Measurements from ENCODE around the gene C8A.

Gene C8A

DNA sequence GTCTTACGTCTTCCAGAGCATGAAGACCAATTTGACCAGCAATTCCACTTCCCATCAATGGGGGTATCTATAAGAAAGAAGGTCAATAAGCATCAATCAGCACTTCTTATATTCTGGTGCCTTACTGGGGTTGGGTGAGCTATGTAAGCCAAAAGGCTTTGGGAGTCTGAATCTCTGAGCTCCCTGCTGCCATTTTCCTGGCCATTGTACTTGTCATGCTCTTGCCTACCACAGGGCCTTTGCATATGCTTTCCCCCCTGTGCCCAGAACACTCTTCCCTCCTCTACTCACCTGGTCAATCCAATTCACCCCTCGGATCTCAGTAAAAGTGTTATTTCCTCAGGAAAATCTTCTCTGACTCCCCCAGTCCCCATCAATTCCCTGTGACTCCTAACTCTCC, 74.9 kb downstream of the C8A start:
- no peak for DNase-seq

DNA sequence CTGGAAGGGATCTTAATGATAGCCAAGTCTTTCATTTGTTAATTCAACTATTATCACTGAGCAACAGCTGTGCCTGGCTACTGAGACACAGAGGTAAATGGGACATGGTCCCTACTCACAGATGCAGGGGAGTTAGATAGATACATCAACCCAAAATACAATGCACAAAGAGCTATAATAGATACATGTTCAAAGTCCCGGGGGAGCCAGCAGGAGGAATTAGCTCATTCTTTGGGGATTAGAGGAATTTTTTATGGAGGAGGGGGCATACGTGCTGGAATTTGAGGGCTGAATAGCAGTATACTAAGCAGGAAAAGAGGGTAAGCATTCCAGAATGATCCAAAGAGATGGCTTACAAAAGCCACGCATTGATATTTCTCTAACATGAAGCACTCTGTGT, 76.6 kb downstream of the C8A start:
- no peak for DNase-seq

DNA sequence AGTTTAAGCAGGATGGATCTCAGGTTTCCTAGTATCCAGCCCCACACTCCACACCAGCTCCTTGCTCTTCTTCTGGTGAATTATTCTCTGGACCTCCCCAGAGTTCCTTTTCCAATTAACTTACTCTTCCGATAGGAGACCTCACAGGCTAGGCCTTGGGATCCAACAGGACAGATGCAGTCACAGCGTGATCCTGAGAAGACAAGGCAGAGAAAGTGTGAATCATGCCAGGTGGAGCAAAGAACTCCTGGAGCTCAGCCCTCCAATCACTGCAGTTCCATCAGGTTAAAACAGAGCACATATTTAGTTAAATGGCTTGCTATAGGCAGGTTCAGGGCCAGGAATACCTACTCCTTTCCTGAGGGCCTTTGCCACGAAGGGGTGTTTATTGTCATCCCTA, 77.1 kb downstream of the C8A start:
- DNase-seq = no peak

DNA sequence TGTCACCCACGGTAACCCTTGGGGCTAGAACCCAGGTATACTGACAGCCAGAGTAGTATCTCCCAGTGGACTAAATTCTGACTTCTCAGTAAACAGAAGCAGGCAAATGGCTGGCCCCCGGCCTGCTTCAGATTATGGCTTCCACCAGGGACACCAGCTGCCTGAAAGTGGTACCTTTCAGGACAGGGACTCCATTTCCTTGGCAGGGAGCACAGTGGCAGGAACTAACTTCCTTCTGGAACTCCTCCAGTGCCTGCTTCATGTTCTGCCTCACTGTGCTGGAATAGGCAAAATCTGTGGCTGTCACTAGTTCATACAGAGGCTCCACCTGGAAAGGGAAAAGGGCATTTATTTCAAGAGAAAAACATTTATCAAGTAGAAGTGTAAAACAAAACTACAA, 78.6 kb downstream of the C8A start:
- no peak for DNase-seq

DNA sequence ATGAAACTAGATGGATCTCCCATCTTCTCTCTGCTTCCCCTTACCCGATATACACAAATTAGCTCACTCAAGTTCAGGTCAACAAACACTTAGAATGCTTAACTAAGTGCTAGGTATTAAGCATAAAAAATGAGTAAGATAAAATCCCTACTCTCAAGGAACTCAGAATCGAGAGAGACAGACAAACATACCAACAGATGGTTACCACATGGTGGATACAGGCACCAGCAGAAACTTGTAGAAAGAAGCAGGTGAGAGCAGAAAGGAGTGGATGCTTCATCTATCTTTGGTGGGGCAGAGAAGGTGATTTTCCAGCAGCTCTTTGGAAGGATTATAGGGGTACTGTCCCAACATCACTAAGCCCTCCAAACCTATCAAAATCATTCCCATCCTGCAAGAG, 79.0 kb downstream of the C8A start:
- DNase-seq = no peak

DNA sequence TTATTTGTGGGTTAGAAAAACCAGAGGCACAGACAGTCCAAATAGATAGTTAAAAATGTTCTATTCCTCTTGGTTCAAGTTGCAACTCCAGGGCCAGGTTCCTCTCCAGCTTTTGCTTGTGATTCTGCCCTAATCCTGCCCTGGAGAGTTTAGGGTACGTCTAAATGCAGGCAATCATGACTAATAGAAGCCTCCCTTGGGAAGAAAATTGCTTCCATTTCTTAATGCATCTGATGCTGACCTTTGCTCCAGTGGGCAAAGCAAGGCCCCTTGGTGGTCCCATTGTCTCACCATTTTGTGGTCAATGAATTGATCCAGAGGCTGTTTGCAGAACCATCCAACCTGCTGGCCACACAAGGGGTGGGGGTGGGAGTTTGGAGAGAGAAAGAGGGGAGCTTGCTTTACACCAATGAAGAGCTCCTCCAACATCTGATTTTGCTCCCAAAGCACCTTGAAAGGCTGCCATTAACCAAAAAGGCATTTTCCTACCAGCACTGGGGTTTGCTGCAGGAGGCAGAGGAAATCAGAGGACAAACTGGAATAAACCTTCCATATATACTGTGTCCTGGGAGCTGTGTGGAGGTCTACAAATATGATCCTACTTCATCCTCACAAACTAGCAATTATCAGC, 79.9 kb downstream of the C8A start:
- no peak for DNase-seq

DNA sequence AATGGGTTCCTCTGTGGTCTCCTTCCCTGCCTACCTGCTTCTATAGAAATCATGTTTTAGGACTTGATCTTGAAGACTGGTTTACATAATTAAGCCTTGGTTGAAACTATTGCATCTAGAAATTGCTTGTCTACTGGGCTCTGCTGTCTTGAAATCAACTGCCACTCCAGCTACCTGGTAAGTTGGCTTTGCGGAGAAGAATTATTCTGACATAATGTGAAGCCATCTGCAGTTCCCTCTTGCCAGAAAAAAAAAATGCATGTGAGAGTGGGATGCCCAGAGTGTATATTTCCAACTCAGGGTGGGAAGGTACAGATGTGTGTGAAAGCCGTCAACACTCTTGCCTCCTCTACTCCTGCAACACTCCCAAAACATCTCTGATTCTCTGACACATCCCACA, 84.0 kb downstream of the C8A start:
- no peak for DNase-seq

DNA sequence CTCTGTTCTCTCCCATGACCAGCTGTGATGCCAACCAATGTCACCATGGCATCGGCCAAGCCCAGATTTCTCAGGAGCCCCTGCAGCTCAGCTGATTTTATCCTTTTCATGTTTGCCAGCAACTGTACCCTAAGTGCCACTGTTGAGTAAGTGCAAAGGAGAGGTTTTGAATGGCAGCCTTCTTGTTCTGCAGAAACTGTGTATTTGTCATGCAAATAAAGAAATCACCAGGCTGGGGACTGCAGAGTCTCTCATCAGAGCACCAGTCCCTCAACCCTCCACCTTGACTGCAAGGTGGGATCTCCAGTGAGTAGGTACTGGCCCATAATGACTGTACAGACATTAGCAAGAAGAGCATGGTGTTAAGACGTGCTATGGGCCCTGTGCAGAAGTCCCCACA, 84.6 kb downstream of the C8A start:
- no peak for DNase-seq

DNA sequence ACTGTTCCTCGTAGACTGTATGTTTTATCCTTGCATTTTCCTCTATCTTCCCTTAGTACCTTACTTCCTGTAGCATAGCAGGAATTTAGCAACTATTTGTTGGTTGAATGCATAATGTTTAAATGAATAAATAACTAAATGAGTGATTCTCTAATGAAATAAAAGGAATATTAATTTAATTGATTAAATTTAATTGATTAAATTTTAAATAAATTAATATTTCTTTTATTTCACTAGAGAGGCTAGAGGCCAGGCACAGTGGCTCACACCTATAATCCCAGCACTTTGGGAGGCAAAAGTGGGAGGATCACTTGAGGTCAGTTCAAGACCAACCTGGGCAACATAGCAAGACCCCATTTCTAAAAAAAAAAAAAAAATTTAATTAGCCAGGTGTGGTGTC, 85.4 kb downstream of the C8A start:
- no peak for DNase-seq

DNA sequence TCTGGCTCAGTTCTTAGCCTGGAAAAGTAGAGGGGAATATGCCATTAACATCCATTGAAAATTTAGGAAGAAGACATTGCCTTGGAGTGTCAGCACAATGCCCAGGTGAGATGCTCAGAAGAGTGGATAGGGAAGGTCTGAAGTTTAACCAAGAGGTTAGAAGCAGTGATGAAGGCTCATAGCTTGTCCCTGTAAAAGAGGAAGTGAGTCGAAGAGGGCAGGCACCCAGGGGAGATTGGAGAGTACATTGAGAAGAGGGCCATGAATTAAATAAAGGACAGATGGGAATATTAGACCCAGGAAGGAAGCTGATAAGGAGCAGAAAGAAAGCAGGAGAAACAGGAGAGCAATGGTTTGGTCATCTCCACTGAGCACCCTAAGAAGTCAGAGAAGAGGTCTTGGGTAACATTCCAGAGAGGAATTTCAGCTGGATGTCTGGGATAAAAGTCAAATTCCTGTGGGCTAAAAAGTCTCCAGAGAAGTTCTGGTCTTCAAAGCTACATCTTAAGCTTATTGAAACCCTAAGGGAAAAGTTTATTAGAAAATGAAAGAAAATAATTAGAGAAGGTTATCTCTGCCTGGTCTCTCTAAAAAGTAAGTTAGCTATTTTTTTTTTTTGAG, 93.9 kb downstream of the C8A start:
- DNase-seq = no peak

DNA sequence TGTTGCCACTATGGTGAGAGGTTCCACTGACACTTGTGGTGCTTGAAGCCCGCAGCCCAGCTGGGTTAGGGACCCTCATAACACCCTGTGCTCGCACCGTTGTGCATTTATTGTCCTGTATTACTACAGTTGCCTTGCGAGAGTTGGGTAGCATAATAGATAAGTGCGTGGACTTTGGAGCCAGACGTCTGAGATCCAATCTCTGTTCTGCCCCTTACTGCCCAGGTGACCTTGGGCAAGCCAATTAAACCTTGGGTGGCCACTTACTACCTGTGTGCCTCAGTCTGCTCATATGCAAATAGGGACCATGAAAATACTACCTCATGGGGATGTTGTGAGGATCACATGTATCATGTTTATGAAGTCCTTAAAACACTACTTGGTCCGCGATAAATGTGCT, 97.9 kb downstream of the C8A start:
- no peak for DNase-seq

DNA sequence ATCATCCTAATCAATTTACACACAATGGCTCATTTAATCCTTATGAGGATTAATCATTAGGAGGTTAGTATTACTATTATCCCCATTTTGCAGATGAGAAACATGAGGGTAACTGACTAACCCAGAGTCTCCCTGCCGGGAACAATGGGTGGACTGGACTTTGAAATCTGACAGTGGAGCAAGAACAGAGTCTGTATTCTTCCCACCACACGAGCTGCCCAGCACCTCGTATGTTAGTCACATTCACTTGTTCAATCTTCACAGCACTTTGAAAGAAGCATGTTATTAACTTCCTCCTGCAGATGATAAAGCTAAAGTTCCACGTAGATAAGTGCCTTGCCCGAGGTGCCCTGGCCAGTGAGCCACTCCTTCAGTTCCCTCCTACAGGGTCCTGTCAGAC, 98.8 kb downstream of the C8A start:
- DNase-seq = no peak

DNA sequence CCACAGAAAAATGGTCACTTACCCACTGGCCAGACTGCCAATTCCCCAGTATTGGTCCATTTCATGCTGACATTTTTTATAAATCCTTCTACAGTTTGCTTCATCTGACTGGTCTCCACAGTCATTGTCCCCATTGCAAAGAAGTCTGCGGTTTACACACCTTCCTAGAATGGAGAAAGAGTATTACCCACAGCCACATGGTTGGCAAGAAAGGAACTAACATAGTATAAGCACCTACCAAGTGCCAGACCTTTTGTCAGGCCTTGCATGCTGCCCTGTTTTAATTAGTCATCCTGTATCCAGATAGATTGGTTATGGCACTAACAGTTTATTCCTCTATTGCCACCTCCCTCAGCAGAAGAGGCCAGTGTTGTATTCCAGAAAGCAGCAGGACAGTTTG, 100.1 kb downstream of the C8A start:
- DNase-seq = no peak

DNA sequence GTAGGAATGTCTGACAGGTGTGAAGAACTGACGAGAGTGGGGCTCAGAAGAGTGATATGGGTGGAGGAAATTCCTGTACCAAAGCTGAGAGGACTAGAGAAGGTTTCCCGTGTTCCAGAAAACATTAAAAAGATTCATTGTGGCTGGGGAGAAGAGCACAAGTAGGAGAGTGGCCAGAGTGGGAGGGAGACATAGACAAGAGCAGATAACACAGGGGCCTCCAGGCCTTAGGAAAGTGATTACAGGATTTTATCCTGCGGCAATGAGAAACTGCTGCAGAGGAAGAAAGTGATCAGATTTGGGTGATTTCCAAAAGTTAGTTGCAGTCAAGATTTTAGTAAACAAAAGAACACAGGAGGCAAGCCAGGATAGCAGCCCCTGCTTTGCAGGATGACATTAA, 103.3 kb downstream of the C8A start:
- DNase-seq = no peak

DNA sequence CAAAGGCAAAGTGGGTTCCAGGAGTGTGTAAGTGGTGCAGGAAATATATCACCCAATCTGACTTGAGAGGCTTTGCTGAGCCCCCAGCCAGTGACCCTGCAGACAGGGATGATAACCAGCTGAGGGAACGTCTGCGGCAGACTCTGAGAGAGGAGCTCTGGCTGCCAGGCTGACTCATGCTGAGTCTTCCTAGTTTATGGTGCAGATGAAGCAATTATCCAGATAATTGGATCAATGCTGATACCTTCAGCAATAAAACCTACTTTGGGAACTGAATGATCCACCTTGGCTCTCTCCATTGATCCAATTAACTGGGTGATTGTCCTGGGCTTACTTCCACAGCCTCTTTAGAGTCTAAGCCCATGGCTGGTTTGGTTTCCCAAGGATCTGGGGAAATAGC, 103.9 kb downstream of the C8A start:
- no peak for DNase-seq

DNA sequence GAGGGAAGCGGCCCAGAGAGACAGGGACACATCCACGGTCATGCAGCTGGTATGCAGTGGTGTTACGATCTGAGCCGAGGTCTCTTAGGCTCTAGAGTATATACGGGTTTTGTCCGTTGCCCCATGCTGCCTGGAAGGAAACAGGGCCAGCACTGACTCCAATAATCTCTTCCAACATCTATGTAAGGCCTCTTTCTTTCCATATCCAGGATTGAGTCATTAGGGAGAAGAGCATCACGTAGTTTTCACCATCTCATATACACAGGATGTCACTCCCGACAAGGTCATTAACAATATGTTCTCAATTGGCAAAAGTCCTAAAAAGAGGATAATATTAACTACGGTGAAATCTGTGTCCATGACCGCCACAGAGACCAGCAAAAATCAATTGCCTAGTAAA, 106.8 kb downstream of the C8A start:
- DNase-seq = no peak

DNA sequence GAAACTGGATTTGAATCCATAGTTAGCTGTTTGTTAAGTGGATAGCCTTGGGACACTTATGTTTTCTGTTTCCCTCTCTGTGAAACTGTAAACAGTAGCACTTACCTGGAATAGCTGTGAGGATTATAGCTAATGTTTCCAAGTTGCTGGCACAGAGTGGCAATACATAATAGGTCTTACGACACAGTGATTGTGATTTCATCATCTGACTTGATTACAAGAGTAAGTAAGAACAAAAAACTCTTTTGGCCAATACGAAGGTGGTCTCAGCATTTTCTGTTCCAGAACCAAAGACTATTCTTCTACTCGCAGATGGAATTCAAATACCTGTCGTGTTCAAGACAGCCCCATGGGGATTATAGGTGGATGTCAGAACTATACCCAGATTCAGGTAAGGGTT, 109.1 kb downstream of the C8A start:
- DNase-seq = no peak

DNA sequence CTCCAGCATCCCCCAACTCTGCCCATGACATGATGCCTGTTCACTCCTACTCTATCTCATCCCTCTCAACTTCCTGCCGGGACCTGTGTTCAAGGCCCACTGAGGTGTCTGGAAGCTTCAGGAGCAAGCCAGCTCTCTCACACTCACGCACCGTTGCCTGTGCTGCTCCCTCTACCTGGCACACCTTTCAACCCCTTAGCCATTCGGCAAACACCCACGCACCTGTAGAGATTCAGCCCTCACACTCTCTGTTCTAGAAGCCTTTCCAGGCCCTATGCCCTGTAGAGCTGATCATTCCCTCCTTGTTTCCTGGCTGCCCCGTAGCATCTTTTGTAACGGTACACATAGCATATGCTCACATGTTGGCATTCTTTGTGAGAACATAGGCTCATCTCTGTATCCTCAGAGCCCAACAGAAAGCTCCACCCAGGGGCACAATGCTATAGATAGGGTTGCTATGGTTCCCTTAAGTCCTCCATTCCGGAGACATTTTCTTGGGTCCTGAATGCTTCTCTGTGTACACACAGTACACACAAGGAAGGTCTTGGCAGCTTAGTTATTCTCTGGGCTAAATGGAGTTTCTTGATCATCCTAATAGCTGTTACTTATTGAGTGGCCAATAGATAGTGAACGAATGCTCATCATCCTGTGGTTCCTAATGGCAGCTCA, 109.9 kb downstream of the C8A start:
- DNase-seq = no peak

DNA sequence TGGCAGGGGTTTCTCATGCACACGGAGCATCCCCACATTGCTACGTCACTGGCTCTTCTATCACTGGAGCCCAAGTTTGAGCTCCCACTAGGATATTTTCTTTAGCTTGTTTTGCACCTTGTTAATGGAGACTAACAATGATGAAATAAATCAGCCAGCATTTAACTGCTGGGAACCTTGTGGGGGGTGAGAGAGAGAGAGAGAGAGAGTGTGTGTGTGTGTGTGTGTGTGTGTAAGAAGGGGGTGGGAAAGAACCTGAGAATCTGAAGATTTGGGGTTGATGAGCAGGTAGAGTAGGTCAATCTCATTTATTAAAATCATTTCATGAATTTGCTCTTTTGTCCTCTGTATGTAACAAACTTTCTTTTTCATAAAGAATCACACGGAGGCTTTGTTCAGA, 110.6 kb downstream of the C8A start:
- no peak for DNase-seq

DNA sequence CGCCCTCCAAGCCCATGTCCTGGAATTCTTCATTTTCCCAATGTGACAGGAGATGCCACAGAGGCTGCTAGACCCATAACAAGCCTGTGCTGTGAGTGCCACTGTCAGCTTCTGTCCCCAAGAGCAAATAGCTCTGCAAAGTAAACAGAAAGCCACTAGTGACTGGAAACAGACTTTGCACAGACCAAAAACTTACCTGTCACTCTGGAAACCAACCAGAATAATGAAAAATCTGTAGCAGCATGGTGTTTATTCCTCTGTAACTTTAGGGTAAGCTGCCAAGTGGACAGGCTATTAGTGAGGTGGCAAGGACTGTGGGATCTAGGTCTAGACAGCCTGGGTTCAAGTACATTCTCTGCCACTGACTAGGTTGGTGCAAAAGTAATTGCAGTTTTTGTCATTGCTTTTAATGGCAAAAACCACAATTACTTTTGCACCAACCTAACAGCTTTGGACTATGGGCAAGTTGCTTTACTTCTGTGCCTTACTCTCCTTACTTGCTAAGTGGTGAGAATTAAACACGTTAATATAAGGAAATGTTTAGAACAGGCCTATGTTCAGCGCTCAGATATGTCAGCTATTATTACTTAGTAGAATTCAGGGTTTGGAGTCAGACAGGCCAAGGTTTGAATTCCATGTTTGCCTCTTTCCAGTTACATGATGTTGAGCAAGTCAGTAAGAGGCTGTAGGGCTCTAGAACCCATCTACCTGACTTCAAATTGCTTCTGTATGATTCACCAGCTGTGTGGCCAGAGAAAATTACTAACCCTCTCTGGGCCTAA, 111.5 kb downstream of the C8A start, which contains the start of gene C8B:
C8B (minus strand) TSS at position 100 of the 782 bp plus-strand sequence; CDS start at position 33, 67 bp downstream.
- no peak for DNase-seq

DNA sequence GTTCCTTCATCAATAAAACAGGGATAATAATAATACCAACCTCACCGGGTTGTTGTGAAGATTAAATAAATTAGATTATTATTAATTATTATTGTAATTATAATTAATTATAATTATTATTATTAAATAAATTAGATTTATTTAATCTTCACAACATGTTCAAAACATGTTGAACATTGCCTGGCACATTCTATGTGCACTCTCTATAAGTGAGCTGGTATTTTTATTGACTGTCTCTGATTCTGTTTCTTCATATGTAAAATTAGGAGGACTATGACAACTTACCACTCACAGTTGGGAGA, 112.1 kb downstream of the C8A start:
- DNase-seq = no peak

DNA sequence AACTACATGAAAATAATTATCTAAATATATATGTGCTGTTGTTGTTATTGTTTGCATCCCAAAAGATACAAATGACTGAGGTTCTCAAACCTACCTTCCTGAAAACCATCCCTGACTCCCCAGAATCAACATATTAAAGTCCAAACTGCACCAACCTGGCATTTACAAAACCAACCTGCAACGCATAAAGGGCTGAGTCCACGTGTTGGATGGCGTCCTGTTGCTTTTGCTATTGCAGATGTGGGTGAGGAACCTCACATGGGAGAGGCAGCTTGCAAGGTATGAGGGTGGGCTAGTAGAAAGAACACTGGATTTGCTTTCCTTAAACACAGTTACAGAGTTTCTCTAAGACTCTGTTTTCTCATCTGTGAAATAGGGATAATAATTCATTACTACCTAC, 112.8 kb downstream of the C8A start:
- DNase-seq = no peak
